ENCODE measurements around the gene RYR3.

The RYR3 gene

GRCh38 chr15:33503681-33504080 lies 192.9 kb downstream of the RYR3 start (continued):
- TF ChIP-seq SETDB1 (IDR thresholded peaks at IDR 0.05; ENCODE audit: insufficient read length, low read length) (no peak), ZNF639 (tag by site-specific recombination; IDR thresholded peaks at IDR 0.05) (no peak), ZNF660 (tag by site-specific recombination; IDR thresholded peaks at IDR 0.05) (no peak)

DNA sequence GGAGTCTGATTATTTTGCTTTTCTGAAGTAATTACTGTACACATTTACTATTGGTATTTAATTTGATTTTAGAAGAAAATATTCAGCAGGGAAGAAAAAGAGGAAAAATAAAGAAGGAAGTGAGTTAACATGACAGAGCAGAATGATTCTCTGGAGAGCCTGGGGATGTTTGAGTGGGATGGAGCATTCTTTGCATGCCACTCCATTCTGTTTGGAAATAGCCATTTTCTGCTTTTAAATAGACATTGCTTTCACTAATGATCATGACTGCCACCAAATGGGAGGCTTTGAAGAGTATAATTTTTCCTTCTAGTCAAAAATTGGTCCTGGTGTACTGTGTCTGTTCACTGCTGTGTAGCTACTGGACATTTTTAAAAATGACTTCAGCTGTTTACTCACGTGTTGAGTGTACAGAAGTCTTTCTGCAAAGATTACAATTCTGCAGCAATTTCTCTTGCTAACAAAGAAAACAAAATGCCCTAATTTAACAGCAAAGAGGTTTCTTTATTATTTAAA lies 196.1 kb downstream of the RYR3 start:
- H3K27ac ChIP-seq (ENCODE audit: extremely low read depth, low read depth, low read length), result no peak overlapping the region
- no peaks in the 10 kb centered on the region for H3K9me3 ChIP-seq (ENCODE audit: control insufficient read depth, insufficient read depth, low read depth, low read length)
- H3K4me3 ChIP-seq (ENCODE audit: low read depth, low read length), result no peak overlapping the region
- H3K4me1 ChIP-seq (ENCODE audit: control insufficient read depth, insufficient read depth, low read length), result no peaks in the 10 kb centered on the region
- ChIA-PET POLR2A (no interaction called here), CTCF (no interaction called here)
- TF ChIP-seq ZNF768 (tag by site-specific recombination; IDR thresholded peaks at IDR 0.05) (no peak), ZNF23 (tag by site-specific recombination; IDR thresholded peaks at IDR 0.05; ENCODE audit: borderline replicate concordance) (no peak), KLF17 (tag by site-specific recombination; IDR thresholded peaks at IDR 0.05) (no peak), ZNF514 (tag by site-specific recombination; IDR thresholded peaks at IDR 0.05) (no peak), ZBTB11 (tag by site-specific recombination; conservative IDR thresholded peaks at IDR 0.05; ENCODE audit: low read depth) (no peak), ZFP37 (tag by site-specific recombination; IDR thresholded peaks at IDR 0.05) (no peak)
- no peaks in the 10 kb centered on the region for H3K36me3 ChIP-seq (ENCODE audit: control insufficient read depth in 2 of 2, insufficient read depth in 1 of 2, low read length in 2 of 2)

DNA sequence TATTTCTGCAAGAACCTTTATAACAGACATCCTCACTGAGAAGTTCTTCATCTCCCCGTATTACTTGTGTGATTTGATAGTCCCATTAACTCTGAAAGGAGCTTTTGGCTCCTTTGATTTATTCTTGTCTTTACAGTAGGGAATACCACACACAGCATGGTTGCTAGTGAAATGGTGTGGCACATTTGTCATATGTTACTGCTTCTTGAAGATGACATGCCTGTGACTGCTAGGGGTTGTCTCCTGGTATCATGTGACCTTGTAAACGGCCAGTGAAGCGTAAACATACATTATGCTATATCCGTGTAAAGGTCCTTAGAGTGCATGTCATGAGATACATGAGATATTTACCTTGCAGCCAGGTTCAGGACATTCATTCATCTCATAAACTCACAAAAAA lies 197.9 kb downstream of the RYR3 start:
- no peaks in the 10 kb centered on the region for H3K36me3 ChIP-seq (ENCODE audit: control insufficient read depth in 2 of 2, insufficient read depth in 1 of 2, low read length in 2 of 2)
- H3K9me3 ChIP-seq (ENCODE audit: control insufficient read depth, insufficient read depth, low read depth, low read length), result no peaks in the 10 kb centered on the region
- ChIA-PET POLR2A (no interaction called here), CTCF (no interaction called here)
- H3K27ac ChIP-seq (ENCODE audit: extremely low read depth, low read depth, low read length), result no peak overlapping the region
- H3K4me3 ChIP-seq (ENCODE audit: low read depth, low read length), result no peak overlapping the region
- no peaks in the 10 kb centered on the region for H3K4me1 ChIP-seq (ENCODE audit: control insufficient read depth, insufficient read depth, low read length)
- TF ChIP-seq ZFP37 (tag by site-specific recombination; IDR thresholded peaks at IDR 0.05) (no peak), ZNF768 (tag by site-specific recombination; IDR thresholded peaks at IDR 0.05) (no peak), SALL2 (tag by site-specific recombination; IDR thresholded peaks at IDR 0.05; ENCODE audit: borderline replicate concordance) (no peak), YY2 (tag by site-specific recombination; IDR thresholded peaks at IDR 0.05) (no peak), ZNF391 (tag by site-specific recombination; IDR thresholded peaks at IDR 0.05; ENCODE audit: borderline replicate concordance, low read depth) (no peak), ZNF146 (tag by site-specific recombination; IDR thresholded peaks at IDR 0.05) (no peak), ZNF416 (tag by site-specific recombination; IDR thresholded peaks at IDR 0.05) (no peak), ZNF174 (tag by site-specific recombination; IDR thresholded peaks at IDR 0.05) (no peak), ZNF239 (tag by site-specific recombination; IDR thresholded peaks at IDR 0.05) (no peak), ZNF2 (tag by site-specific recombination; IDR thresholded peaks at IDR 0.05) (no peak), ZNF302 (tag by site-specific recombination; IDR thresholded peaks at IDR 0.05; ENCODE audit: low read depth) (no peak), ZNF24 (tag by site-specific recombination; IDR thresholded peaks at IDR 0.05) (no peak), SCRT2 (tag by site-specific recombination; IDR thresholded peaks at IDR 0.05) (no peak), ZNF423 (tag by site-specific recombination; IDR thresholded peaks at IDR 0.05) (no peak)
- TF ChIP-seq, protein P1, sequence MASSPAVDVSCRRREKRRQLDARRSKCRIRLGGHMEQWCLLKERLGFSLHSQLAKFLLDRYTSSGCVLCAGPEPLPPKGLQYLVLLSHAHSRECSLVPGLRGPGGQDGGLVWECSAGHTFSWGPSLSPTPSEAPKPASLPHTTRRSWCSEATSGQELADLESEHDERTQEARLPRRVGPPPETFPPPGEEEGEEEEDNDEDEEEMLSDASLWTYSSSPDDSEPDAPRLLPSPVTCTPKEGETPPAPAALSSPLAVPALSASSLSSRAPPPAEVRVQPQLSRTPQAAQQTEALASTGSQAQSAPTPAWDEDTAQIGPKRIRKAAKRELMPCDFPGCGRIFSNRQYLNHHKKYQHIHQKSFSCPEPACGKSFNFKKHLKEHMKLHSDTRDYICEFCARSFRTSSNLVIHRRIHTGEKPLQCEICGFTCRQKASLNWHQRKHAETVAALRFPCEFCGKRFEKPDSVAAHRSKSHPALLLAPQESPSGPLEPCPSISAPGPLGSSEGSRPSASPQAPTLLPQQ (tag by site-specific recombination; IDR thresholded peaks at IDR 0.05), result no peak
- TF ChIP-seq, protein P2, sequence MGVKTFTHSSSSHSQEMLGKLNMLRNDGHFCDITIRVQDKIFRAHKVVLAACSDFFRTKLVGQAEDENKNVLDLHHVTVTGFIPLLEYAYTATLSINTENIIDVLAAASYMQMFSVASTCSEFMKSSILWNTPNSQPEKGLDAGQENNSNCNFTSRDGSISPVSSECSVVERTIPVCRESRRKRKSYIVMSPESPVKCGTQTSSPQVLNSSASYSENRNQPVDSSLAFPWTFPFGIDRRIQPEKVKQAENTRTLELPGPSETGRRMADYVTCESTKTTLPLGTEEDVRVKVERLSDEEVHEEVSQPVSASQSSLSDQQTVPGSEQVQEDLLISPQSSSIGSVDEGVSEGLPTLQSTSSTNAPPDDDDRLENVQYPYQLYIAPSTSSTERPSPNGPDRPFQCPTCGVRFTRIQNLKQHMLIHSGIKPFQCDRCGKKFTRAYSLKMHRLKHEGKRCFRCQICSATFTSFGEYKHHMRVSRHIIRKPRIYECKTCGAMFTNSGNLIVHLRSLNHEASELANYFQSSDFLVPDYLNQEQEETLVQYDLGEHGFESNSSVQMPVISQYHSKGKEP (tag by site-specific recombination; IDR thresholded peaks at IDR 0.05), result no peak
- TF ChIP-seq, protein P3, sequence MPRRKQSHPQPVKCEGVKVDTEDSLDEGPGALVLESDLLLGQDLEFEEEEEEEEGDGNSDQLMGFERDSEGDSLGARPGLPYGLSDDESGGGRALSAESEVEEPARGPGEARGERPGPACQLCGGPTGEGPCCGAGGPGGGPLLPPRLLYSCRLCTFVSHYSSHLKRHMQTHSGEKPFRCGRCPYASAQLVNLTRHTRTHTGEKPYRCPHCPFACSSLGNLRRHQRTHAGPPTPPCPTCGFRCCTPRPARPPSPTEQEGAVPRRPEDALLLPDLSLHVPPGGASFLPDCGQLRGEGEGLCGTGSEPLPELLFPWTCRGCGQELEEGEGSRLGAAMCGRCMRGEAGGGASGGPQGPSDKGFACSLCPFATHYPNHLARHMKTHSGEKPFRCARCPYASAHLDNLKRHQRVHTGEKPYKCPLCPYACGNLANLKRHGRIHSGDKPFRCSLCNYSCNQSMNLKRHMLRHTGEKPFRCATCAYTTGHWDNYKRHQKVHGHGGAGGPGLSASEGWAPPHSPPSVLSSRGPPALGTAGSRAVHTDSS (tag by site-specific recombination; IDR thresholded peaks at IDR 0.05), result no peak

All from HEK293 (cell line).